ENCODE results near the gene WDR48. TPM values are rescaled to one million over a fixed set of nuclear protein-coding genes. Genes with fewer than 3 reads are reported as not detected.

WDR48 gene
- total RNA-seq, 4 donors from 2014 or later = 49.8 to 83.2 (median 69.3) TPM

DNA sequence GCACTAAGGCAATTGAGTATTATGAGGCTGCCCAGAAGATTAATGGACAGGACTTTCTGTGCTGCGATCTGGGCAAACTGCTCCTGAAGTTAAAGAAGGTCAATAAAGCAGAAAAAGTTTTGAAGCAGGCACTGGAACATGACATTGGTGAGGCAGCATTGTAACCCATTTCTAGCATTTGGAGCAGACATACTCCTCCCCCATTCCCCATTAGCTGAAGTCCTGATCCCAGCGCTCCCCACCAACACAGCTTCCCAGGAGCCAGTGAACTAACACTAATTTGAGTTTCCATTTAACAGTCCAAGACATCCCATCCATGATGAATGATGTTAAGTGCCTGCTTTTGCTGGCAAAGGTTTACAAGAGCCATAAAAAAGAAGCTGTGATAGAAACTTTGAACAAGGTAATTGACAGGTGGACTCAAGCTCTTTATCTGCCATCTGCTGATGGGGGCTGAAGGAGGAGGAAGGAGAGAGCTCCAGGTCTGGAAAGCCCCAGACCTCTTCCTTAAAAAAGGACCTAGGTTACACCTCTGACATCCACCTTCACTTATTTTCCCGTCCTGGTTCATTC, 79.0 kb downstream of the WDR48 start:
- peaks cover 4 to 8% of the 10 kb centered on the region in 2 donors for H3K4me1 ChIP-seq

DNA sequence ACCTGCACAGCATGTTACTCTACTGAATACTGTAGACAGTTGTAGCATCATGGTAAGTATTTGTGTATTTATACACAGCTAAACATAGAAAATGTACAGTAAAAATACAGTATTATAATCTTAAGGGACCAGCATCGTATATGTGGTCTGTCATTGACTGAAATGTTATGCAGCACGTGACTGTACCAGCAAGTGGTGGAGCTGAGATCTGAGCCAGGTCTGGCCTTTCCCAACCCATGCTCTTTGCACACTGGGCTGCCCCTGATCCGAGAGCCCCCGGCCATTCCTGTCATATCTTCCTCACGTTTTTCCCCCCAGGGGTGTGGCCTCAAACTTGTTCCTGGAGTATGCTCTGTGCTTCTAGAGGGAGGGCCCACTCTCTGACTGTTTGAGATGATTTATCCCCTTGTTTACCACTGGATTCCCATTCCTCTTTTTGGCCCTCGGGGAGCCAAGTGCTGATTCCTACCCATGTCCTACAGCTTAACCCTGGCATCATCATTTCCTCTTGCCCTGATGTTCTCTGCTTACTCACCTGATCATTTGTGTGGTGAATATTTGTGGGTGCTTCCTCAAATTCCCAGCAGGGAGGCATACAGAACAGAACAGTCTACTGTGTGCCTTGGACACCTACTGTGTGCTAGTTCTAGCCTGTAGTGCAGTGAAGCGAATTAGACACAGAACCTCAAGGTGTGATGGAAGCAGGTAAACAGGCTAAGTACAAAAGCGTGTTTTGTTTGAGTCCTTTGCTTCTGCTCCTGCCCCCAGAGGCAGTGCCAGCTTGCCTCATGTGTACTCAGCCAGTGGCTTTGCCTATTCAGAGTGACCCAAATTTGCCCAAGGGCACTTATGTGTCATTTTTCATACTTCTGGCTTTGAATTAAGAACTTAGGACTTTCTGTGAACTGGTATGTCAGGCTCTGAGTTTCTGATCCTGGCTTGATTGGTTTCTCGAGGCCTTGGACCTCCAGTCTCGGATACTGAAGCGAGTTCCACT, 80.6 kb downstream of the WDR48 start:
- TF ChIP-seq, protein P1, sequence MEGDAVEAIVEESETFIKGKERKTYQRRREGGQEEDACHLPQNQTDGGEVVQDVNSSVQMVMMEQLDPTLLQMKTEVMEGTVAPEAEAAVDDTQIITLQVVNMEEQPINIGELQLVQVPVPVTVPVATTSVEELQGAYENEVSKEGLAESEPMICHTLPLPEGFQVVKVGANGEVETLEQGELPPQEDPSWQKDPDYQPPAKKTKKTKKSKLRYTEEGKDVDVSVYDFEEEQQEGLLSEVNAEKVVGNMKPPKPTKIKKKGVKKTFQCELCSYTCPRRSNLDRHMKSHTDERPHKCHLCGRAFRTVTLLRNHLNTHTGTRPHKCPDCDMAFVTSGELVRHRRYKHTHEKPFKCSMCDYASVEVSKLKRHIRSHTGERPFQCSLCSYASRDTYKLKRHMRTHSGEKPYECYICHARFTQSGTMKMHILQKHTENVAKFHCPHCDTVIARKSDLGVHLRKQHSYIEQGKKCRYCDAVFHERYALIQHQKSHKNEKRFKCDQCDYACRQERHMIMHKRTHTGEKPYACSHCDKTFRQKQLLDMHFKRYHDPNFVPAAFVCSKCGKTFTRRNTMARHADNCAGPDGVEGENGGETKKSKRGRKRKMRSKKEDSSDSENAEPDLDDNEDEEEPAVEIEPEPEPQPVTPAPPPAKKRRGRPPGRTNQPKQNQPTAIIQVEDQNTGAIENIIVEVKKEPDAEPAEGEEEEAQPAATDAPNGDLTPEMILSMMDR (IDR thresholded peaks at IDR 0.05) = no peak
- TF ChIP-seq POLR2A (IDR thresholded peaks at IDR 0.05) = no peak

More for the DNA sequence above, 79.0 kb downstream of the WDR48 start:
- H3K9me3 ChIP-seq = no peaks in the 10 kb centered on the region
- WGBS, 2 donors = 85 to 86% methylated on average over 3 of the region's 3 CpGs
- TF ChIP-seq, protein P1 (IDR thresholded peaks at IDR 0.05) = no peak
- TF ChIP-seq POLR2A (IDR thresholded peaks at IDR 0.05) = no peak
- H3K27me3 ChIP-seq = no peaks in the 10 kb centered on the region
- no peak for DNase-seq
- intact Hi-C loops (cut with DNase I) = no loop called here
- no peak overlapping the region for H3K27ac ChIP-seq
- H3K4me3 ChIP-seq (replicated peaks in 1 of 3) = no peak overlapping the region
- no peaks in the 10 kb centered on the region for H3K36me3 ChIP-seq

DNA sequence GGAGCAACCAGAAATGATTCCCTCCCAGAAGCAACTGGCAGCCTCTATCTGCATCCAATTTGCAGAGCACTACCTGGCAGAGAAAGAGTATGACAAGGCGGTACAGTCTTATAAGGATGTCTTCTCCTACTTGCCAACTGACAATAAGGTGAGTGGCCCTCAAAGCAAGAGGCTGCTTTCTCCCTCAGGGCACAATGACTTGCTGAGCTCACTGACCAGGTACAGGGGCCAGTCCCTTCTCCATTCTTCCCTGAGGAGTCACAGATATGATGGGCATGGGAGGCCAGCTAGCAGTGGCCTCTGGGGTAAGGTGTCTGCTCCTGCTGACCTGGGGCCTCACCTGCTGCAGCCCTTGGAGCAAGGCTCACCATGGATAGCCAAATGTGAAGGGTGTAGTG, 81.3 kb downstream of the WDR48 start:
- no peak overlapping the region for H3K4me3 ChIP-seq (replicated peaks in 1 of 3)
- intact Hi-C loops (cut with DNase I) = no loop called here
- TF ChIP-seq POLR2A (IDR thresholded peaks at IDR 0.05) = no peak
- TF ChIP-seq, protein P1 (IDR thresholded peaks at IDR 0.05) = no peak
- H3K27ac ChIP-seq = no peak overlapping the region
- H3K4me1 ChIP-seq = peaks cover 4 to 17% of the 10 kb centered on the region in 2 donors
- 100% methylated on average over 1 of the region's 1 CpG for WGBS, 2 donors
- no peaks in the 10 kb centered on the region for H3K9me3 ChIP-seq
- DNase-seq = no peak
- H3K27me3 ChIP-seq = no peaks in the 10 kb centered on the region
- H3K36me3 ChIP-seq = no peaks in the 10 kb centered on the region

More for the DNA sequence above, 80.6 kb downstream of the WDR48 start:
- WGBS, 2 donors = 85 to 86% methylated on average over 11 of the region's 11 CpGs
- H3K9me3 ChIP-seq = no peaks in the 10 kb centered on the region
- H3K4me3 ChIP-seq (replicated peaks in 1 of 3) = no peak overlapping the region
- no peaks in the 10 kb centered on the region for H3K27me3 ChIP-seq
- H3K4me1 ChIP-seq = peaks cover 4 to 17% of the 10 kb centered on the region in 2 donors
- intact Hi-C loops (cut with DNase I) = no loop called here
- H3K36me3 ChIP-seq = no peaks in the 10 kb centered on the region
- H3K27ac ChIP-seq = no peak overlapping the region
- no peak for DNase-seq

DNA sequence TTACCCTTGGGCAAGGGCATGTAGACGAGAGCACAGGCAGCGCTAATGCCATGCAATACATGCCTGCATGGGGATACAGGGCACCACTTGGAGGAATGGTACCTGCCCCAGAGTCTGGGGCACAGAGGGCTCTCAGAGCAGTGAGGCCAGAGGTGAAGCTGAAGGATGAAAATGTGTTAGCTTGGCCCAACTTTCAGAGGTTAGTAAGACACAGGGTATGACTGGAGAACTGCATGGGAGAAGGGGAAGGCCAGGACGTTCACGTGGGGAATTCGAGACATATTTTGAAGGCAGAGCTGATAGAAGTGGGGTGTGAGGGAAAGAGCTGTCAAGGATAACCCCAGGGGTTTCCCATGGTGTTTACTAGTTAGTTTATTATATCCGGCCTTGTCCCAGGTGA, 82.0 kb downstream of the WDR48 start:
- Histone ChIP-seq H3K4me3 (replicated peaks in 1 of 3) (no peak overlapping the region), H3K27ac (no peak overlapping the region), H3K9me3 (no peaks in the 10 kb centered on the region), H3K4me1 (peaks cover 6 to 21% of the 10 kb centered on the region in 2 donors), H3K36me3 (no peaks in the 10 kb centered on the region), H3K27me3 (no peaks in the 10 kb centered on the region)
- no peak for DNase-seq
- intact Hi-C loops (cut with DNase I) = no loop called here
- TF ChIP-seq, protein P1 (IDR thresholded peaks at IDR 0.05) = no peak
- TF ChIP-seq POLR2A (IDR thresholded peaks at IDR 0.05) = no peak
- 85 to 94% methylated on average over 6 of the region's 6 CpGs for WGBS, 2 donors

DNA sequence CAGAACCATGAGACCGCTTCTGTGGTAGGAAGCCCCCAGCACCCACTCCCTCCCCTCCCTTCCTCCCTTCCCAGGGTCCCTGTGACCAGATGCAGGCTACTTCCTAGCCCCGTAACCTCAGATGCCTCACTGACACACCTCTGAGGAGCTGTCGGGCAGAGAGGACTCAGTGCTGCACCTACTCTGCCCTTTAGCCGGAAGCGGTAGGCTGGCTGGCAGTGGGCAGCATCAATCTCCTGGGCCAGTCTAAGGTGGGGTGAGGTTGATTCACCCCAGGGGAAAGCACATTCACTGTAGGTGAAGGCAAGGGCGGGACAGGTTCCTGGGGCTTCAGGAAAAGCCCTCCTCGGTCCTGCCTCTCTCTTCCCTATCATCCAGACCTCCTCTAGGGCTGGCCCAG, 82.5 kb downstream of the WDR48 start:
- H3K27me3 ChIP-seq = no peaks in the 10 kb centered on the region
- no peak overlapping the region for H3K27ac ChIP-seq
- 88 to 97% methylated on average over 6 to 7 of the region's 7 CpGs for WGBS, 2 donors
- TF ChIP-seq, protein P1 (IDR thresholded peaks at IDR 0.05) = no peak
- no peak for TF ChIP-seq POLR2A (IDR thresholded peaks at IDR 0.05)
- no peak for DNase-seq
- H3K9me3 ChIP-seq = no peaks in the 10 kb centered on the region
- no peaks in the 10 kb centered on the region for H3K36me3 ChIP-seq
- peaks cover 11 to 26% of the 10 kb centered on the region in 2 donors for H3K4me1 ChIP-seq
- H3K4me3 ChIP-seq (replicated peaks in 1 of 3) = no peak overlapping the region
- intact Hi-C loops (cut with DNase I) = no loop called here

Measured in thyroid gland (tissue), 4 donors.